Uterus (tissue), 4 donors: ENCODE data around the gene KICS2. TPM values are rescaled to one million over a fixed set of nuclear protein-coding genes. Genes with fewer than 3 reads are reported as not detected.

Experiments
- DNase-seq, 2 donors: peaks; one replicate each; pipeline ENCODE4 v3.0.0-alpha.2; 2019 to 2020
- H3K27ac ChIP-seq, 2 donors: fragments of 200-600 bp; sonication (generic); 1 replicate in 1 of 2; 2 replicates in 1 of 2; pipeline ENCODE4 v1.5.1; 2016 to 2018
- H3K27me3 ChIP-seq, 2 donors: fragments of 200-600 bp; sonication (generic); one replicate each; pipeline ENCODE4 v1.5.1; 2018 to 2019; ENCODE audit warnings: control low read depth in 1 of 2
- H3K36me3 ChIP-seq, 2 donors: fragments of 200-600 bp; sonication (generic); one replicate each; pipeline ENCODE4 v1.5.1; 2019; ENCODE audit warnings: control low read depth in 1 of 2
- H3K4me1 ChIP-seq, 2 donors: fragments of 200-600 bp; sonication (generic); one replicate each; pipeline ENCODE4 v1.5.1; 2018 to 2019; ENCODE audit warnings: control low read depth in 1 of 2
- H3K4me3 ChIP-seq, 2 donors: fragments of 200-600 bp; sonication (generic); 1 replicate in 1 of 2; 2 replicates in 1 of 2; pipeline ENCODE4 v1.5.1; 2018 to 2019; ENCODE audit warnings: mild to moderate bottlenecking in 1 of 2
- H3K9me3 ChIP-seq, 2 donors: fragments of 200-600 bp; sonication (generic); one replicate each; pipeline ENCODE4 v1.5.1; 2019; ENCODE audit warnings: control low read depth in 1 of 2
- CTCF ChIP-seq, 4 experiments: fragments of 200-600 bp in 2 of 4; fragments of 450-650 bp in 2 of 4; sonication (generic) in 2 of 4; IDR thresholded peaks; one replicate each; pipeline ENCODE4 v1.5.1; 2016 to 2019; ENCODE audit warnings: antibody characterized with exemption in 4 of 4, mild to moderate bottlenecking in 2 of 4, moderate library complexity in 1 of 4
- POLR2A ChIP-seq, 2 donors: fragments of 450-650 bp; IDR thresholded peaks; one replicate each; pipeline ENCODE4 v1.6.1; 2016; ENCODE audit warnings: antibody characterized with exemption in 2 of 2, mild to moderate bottlenecking in 1 of 2, moderate library complexity in 1 of 2
- intact Hi-C: fragments of 100-400 bp; cut with DNase I; formaldehyde crosslinking; loops from one replicate; pipeline ENCODE4 v1.15.1; 2023; ENCODE audit warnings: low total_unique reads
- small RNA-seq: library from RNA; depleted of rRNA; stranded (forward); fragments of <200 nt; gene quantifications from one replicate; pipeline ENCODE3, GENCODE V24; 2016
- total RNA-seq, 4 donors: library from RNA; depleted of rRNA in 3 of 4; stranded (reverse); fragments of >200 nt in 3 of 4; gene quantifications; one replicate each; pipeline versions ENCODE4 v1.1.0 to v1.2.4, GENCODE V29; 2014 to 2023
- donor health status: DM: yes; HTN: yes; CAD: no.

KICS2 gene
- total RNA-seq, 4 donors from 2014 or later, result 0.51 to 9.0 (median 6.6) TPM

- H3K4me3 ChIP-seq, result no peak overlapping the region
- H3K27me3 ChIP-seq, result no peaks in the 10 kb centered on the region
- no peaks in the 10 kb centered on the region for H3K36me3 ChIP-seq
- intact Hi-C loops, result loop anchor here (2.0 kb wide), 1 partner anchor 336 kb away; the partner anchor contains the start of gene SRGAP1
- no peaks in the 10 kb centered on the region for H3K4me1 ChIP-seq
- H3K27ac ChIP-seq, result peak overlapping the region; percentile 54 to 62
- no peak for TF ChIP-seq POLR2A (IDR thresholded peaks at IDR 0.05)
- TF ChIP-seq CTCF (IDR thresholded peaks at IDR 0.05), result no peak
- DNase-seq, result peak in 1 of 2 donors; percentile 16
- no peaks in the 10 kb centered on the region for H3K9me3 ChIP-seq
Observed at GRCh38 chr12:64180951-64181350, 41.1 kb downstream of the KICS2 start.

GRCh38 chr12:64178122-64178521 is 44.0 kb downstream of the KICS2 start:
- no peaks in the 10 kb centered on the region for H3K4me1 ChIP-seq
- H3K27ac ChIP-seq, result no peak overlapping the region
- no peak for DNase-seq
- no peak for TF ChIP-seq POLR2A (IDR thresholded peaks at IDR 0.05)
- no peak for TF ChIP-seq CTCF (IDR thresholded peaks at IDR 0.05)
- H3K9me3 ChIP-seq, result no peaks in the 10 kb centered on the region
- H3K27me3 ChIP-seq, result no peaks in the 10 kb centered on the region
- H3K36me3 ChIP-seq, result no peaks in the 10 kb centered on the region
- intact Hi-C loops, result no loop called here
- no peak overlapping the region for H3K4me3 ChIP-seq

- Histone ChIP-seq H3K4me1 (no peaks in the 10 kb centered on the region), H3K27ac (no peak overlapping the region), H3K9me3 (no peaks in the 10 kb centered on the region), H3K27me3 (no peaks in the 10 kb centered on the region), H3K4me3 (no peak overlapping the region), H3K36me3 (no peaks in the 10 kb centered on the region)
- intact Hi-C loops, result no loop called here
- TF ChIP-seq CTCF (IDR thresholded peaks at IDR 0.05) (no peak), POLR2A (IDR thresholded peaks at IDR 0.05) (no peak)
- DNase-seq, result no peak
Observed at GRCh38 chr12:64177001-64177400, 45.1 kb downstream of the KICS2 start.

DNA sequence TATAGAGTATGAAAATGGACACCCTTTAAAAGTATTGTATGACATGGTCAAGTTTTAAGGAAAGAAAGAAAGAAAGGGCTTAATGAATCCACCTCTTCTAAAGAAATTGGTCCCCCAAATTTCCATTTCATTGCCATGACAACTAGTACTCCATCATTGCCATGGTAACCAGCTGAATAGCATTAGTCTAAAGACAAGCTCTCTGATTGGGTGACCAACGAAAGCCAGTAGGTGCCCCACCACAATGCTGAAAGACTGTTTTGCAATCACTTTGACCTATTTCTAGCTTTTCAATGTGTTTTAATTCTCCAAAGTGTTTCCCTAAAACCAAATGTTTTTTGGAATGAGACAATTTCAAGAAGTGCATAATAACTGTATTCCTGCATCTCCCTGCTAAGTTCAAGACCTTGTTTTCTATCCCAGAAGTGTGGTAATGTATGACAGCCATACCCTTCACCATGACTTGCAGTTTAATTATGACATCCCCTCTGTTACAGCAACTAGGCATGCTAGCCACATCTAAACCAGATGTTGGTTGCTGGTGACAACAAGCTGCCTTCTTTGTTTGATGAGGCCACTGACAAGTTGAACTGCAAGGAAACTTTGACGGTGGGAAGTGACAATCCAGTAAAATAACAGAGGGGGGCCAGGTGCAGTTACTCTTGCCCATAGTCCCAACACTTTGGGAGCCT is 46.7 kb downstream of the KICS2 start:
- TF ChIP-seq CTCF (IDR thresholded peaks at IDR 0.05), result no peak
- no peaks in the 10 kb centered on the region for H3K9me3 ChIP-seq
- no peaks in the 10 kb centered on the region for H3K27me3 ChIP-seq
- H3K4me1 ChIP-seq, result no peaks in the 10 kb centered on the region
- no peak for DNase-seq
- no peak overlapping the region for H3K4me3 ChIP-seq
- no peaks in the 10 kb centered on the region for H3K36me3 ChIP-seq
- intact Hi-C loops, result no loop called here
- no peak overlapping the region for H3K27ac ChIP-seq

DNA sequence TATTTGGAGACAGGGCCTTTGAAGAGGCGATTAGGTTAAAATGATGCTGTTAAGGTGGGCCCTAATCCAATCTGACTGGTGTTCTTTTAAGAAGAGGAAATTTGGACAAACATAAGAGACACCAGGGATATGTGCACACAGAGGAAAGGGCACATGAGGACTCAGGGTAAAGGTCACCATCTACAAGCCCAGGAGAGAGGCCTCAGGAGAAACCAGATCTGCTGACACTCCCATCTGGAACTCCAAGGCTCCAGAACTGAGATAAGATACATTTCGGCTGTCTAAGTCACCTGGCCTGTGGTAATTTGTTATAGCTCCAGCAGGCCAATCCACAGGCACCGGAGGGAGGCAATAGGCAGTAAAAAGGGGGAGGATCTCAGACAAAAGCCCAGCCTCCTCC is 48.6 kb downstream of the KICS2 start:
- intact Hi-C loops, result no loop called here
- H3K36me3 ChIP-seq, result no peaks in the 10 kb centered on the region
- TF ChIP-seq CTCF (IDR thresholded peaks at IDR 0.05) (no peak), POLR2A (IDR thresholded peaks at IDR 0.05) (no peak)

More for the DNA sequence above, 48.6 kb downstream of the KICS2 start:
- H3K27me3 ChIP-seq, result no peaks in the 10 kb centered on the region
- H3K27ac ChIP-seq, result no peak overlapping the region
- H3K4me1 ChIP-seq, result no peaks in the 10 kb centered on the region
- H3K9me3 ChIP-seq, result no peaks in the 10 kb centered on the region
- no peak overlapping the region for H3K4me3 ChIP-seq
- DNase-seq, result no peak

Small RNA genes lying within 50 kb of the gene (small RNA-seq; reads per million reads assigned to genes)
- not detected for gene RNU5A-7P
- gene RNU6-1009P, result not detected

Other genes with a start within 250 kb of the KICS2 start
- gene C12orf56, start 168.5 kb upstream of the KICS2 start, total RNA-seq, result under 1 TPM in 1 of 4 donors, not detected in 3; 0.76 TPM
- gene XPOT, start 182.1 kb upstream of the KICS2 start, total RNA-seq, result 10 to 100 TPM; 23.6 to 75.4 (median 54.1) TPM
- 10 to 100 TPM; 16.7 to 37.5 (median 26.0) TPM for gene TBK1, start 229.8 kb upstream of the KICS2 start, total RNA-seq